ENCODE results near the gene NUF2.
"Not testable (repeated sequence)": the region's sequence is repeated elsewhere in the genome, so short reads cannot be mapped to it uniquely, and the experiment has no call there.

Gene NUF2

DNA sequence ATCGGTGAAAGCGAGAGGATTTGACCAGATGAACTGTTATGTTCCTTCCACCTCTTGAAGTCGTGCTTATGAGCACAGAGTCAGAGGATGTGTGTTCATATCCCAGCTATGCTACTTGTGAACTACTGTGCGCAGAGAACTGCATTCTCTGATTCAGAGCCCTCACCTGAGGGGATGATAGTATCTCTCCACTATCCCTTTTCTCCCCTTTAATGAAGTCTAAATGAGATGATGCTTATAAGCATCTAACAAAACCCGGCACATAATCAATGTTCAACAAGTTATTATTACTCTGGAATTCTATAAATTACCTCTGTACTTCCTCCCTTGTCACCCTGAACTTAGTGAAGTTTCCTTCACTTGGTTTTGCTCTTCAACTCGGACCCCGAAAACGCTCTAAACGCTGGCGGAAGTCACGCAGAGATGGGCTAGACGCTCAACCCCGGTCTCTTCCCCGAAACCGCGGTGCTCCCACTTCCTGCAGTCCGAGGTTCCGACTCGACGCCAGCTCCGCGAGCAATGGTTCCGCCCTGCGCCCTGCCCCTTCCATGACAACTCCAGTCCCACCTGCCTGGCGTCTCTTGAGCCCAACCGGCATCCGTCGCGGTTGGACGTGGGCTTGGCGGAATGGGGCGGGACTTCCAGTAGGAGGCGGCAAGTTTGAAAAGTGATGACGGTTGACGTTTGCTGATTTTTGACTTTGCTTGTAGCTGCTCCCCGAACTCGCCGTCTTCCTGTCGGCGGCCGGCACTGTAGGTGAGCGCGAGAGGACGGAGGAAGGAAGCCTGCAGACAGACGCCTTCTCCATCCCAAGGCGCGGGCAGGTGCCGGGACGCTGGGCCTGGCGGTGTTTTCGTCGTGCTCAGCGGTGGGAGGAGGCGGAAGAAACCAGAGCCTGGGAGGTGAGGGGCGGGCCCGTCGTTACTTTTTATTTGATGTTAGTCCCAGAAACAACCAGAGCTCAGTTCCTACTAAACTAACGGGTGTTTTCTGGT is at the start of gene NUF2:
TSS of gene NUF2 (plus strand) at position 644 of the 995 bp plus-strand sequence. CDS start 4,098 bp downstream, outside the sequence.
- Mint-ChIP-seq H3K9me3 (ENCODE audit: low read depth) (no peaks in the 10 kb centered on the region), H3K27me3 (no peaks in the 10 kb centered on the region), H3K4me1 (ENCODE audit: low read depth) (peaks cover 22% of the 10 kb centered on the region), H3K4me3 (peak within 1 kb of the TSS; percentile 95), H3K27ac (peak within 1 kb of the TSS; percentile 98), H3K36me3 (no peaks in the 10 kb centered on the region)

DNA sequence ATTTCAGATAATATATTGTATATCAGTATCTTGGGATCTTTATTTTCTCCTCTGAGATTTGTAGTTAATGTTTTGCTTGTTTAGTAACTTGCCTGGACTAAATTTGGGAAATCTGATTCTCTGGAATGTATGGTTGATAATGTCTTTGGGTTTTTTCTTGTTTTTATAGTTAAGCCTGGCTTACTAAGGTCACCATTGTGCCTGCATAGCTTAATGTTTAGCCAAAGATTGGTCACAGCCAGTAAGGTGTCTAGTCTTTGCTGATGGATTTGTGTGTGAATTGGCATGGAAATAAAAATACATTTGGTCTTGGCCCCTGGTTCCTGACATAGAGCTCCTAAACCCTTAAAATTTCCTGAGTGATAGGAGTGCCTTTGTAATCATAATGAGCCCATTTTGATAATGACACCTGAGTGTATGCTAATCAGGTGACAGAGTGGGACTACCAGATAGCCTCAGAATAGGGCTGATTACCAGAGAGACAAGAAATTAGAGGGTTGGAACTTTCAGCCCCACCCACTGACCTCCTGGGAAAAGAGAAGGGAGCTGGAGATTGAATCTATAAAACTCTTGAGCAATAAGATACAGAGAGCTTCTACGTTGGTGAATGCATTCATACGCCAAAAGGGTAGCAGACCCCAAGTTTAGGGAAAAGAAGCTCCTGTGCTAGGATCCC is 47.9 kb upstream of the NUF2 start:
- Mint-ChIP-seq H3K4me3 (no peak overlapping the region), H3K27me3 (no peaks in the 10 kb centered on the region), H3K27ac (no peak overlapping the region), H3K4me1 (ENCODE audit: low read depth) (no peaks in the 10 kb centered on the region), H3K9me3 (ENCODE audit: low read depth) (peaks cover 12% of the 10 kb centered on the region), H3K36me3 (peaks cover 21% of the 10 kb centered on the region)

DNA sequence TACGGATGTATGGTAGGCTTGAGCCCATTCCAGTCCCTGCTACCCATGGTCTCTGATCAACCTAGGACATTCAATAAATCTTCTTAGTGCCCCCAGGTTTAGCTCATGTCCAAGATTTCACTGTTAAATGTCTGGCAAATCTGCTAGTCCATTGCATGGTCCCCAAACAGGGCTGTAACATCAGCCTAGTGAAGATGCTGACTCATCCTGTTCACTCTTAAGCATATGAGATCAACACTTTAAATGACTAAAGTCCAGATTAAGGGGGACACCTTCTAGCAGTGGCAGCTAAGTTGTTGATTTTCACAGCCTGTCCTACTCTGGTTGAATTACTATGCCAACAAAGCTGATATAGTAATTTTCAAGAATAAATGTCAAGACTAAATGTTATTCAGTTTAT is 46.5 kb upstream of the NUF2 start:
- peaks cover 19% of the 10 kb centered on the region for H3K9me3 Mint-ChIP-seq (ENCODE audit: low read depth)
- H3K4me3 Mint-ChIP-seq: no peak overlapping the region
- H3K27me3 Mint-ChIP-seq: no peaks in the 10 kb centered on the region
- peaks cover 32% of the 10 kb centered on the region for H3K36me3 Mint-ChIP-seq
- H3K4me1 Mint-ChIP-seq (ENCODE audit: low read depth): no peaks in the 10 kb centered on the region
- H3K27ac Mint-ChIP-seq: no peak overlapping the region

DNA sequence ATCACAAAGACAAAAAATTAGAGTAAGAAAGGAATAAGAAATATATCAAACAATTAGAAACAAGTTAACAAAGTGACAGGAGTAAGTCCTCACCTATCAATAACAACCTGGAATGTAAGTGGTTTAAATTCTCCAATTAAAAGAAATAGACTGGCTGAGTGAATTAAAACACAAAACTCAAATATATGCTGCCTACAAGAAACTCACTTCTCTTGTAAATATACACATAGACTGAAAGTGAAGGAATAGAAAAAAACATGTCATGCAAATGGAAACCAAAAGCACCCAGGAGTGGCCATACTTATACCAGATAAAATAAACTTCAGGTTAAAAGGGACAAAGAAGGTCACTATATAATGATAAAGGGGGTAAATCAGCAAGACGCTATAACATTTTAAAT is 43.2 kb upstream of the NUF2 start:
- H3K9me3 Mint-ChIP-seq (ENCODE audit: low read depth): peaks cover 38% of the 10 kb centered on the region
- H3K4me3 Mint-ChIP-seq: no peak overlapping the region
- no peaks in the 10 kb centered on the region for H3K27me3 Mint-ChIP-seq
- peaks cover 52% of the 10 kb centered on the region for H3K36me3 Mint-ChIP-seq
- no peak overlapping the region for H3K27ac Mint-ChIP-seq
- no peaks in the 10 kb centered on the region for H3K4me1 Mint-ChIP-seq (ENCODE audit: low read depth)

DNA sequence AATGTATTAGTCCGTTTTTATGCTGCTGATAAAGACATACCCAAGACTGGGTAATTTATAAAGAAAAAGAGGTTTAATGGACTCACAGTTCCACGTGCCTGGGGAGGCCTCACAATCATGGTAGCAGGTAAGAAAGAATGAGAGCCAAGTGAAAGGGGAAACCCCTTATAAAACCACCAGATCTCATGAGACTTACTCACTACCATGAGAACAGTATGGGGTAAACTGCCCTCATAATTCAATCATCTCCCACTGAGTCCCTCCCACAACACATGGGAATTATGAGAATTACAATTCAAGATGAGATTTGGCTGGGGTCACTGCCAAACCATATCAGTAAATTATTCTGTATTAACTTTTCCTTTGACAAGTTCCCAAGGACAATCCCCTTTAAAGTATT is 36.9 kb upstream of the NUF2 start:
- peaks cover 22% of the 10 kb centered on the region for H3K9me3 Mint-ChIP-seq (ENCODE audit: low read depth)
- not testable (repeated sequence) for H3K27ac Mint-ChIP-seq; H3K27me3 Mint-ChIP-seq; H3K4me1 Mint-ChIP-seq (ENCODE audit: low read depth); H3K4me3 Mint-ChIP-seq
- H3K36me3 Mint-ChIP-seq: peaks cover 34% of the 10 kb centered on the region

DNA sequence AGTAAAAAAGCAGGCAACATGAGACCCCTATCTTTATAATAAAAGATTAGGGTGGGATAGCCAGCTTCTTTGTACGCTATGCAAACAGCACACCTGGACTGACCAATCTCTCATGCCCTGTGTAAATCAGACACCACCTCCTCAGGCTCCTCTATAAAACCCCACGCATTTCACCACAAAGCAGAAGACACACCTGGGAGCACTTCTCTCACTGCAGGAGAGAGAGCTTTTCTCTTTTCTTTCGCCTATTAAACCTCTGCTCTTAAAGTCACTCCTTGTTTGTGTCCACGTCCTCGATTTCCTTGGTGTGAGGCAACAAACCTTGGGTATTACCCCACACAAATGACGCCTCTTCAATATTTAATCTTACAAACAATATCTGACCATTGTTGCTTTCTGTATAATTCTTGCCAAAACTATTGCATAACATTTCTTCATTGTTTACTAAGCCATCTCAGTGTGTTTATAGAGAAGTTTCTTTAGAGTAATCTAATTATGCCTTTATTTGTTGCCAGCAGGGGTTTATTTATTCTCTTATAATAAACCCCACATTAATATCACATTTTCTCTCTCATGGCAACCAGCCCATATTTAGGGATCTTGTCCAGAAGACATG is 31.6 kb upstream of the NUF2 start:
- H3K4me1 Mint-ChIP-seq (ENCODE audit: low read depth): peaks cover 5% of the 10 kb centered on the region
- H3K36me3 Mint-ChIP-seq: peaks cover 33% of the 10 kb centered on the region
- H3K27me3 Mint-ChIP-seq: no peaks in the 10 kb centered on the region
- no peaks in the 10 kb centered on the region for H3K9me3 Mint-ChIP-seq (ENCODE audit: low read depth)
- no peak overlapping the region for H3K4me3 Mint-ChIP-seq
- no peak overlapping the region for H3K27ac Mint-ChIP-seq

DNA sequence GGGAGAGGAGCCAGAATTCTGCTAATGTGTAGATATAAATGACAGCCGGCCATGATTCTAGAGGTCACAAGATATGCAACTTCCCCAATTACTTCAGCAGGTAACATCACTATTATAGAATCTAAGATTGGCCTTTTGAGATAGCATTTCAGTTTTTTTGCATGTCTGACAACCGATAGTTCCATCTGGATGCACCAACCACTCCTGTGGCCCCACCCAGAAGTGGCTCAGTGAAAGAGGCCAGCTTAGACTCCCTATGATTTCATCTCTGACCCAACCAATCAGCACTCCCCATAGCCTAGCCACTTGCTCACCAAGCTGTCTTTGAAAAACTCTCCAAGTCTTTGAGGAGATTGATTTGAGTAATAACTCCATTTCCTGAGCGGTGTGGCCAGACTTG is 30.3 kb upstream of the NUF2 start:
- no peak overlapping the region for H3K27ac Mint-ChIP-seq
- no peaks in the 10 kb centered on the region for H3K9me3 Mint-ChIP-seq (ENCODE audit: low read depth)
- H3K36me3 Mint-ChIP-seq: peaks cover 38% of the 10 kb centered on the region
- no peaks in the 10 kb centered on the region for H3K27me3 Mint-ChIP-seq
- H3K4me3 Mint-ChIP-seq: no peak overlapping the region
- peaks cover 5% of the 10 kb centered on the region for H3K4me1 Mint-ChIP-seq (ENCODE audit: low read depth)

DNA sequence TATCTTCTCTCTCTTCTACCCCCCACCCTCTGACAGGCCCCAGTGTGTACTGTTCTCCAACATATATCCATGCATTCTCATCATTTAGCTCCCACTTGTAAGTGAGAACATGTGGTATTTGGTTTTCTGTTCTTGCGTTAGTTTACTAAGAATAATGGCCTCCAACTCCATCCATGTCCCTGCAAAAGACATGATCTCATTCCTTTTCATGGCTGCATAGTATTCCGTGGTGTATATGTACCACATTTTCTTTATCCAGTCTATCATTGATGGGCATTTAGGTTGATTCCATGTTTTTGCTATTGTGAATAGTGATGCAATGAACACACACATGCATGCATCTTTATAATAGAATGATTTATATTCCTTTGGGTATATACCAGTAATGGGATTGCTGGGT is 29.6 kb upstream of the NUF2 start:
- not testable (repeated sequence) for H3K4me1 Mint-ChIP-seq (ENCODE audit: low read depth); H3K9me3 Mint-ChIP-seq (ENCODE audit: low read depth); H3K4me3 Mint-ChIP-seq; H3K27me3 Mint-ChIP-seq; H3K27ac Mint-ChIP-seq
- H3K36me3 Mint-ChIP-seq: peaks cover 41% of the 10 kb centered on the region

DNA sequence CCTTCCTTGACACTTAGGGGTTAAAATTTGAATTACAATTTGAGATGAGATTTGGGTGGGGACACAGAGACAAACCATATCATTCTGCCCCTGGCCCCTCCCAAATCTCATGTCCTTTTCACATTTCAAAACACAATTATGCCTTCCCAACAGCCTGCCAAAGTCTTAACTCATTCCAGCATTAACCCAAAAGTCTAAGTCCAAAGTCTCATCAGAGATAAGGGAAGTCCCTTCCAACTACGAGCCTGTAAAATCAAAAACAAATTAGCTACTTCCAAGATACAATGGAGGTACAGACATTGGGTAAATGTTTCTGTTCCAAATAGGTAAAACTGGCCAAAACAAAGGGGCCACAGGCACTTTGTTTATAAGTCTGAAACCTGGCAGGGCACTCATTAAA is 28.3 kb upstream of the NUF2 start:
- not testable (repeated sequence) for H3K27me3 Mint-ChIP-seq
- H3K36me3 Mint-ChIP-seq: peaks cover 42% of the 10 kb centered on the region

DNA sequence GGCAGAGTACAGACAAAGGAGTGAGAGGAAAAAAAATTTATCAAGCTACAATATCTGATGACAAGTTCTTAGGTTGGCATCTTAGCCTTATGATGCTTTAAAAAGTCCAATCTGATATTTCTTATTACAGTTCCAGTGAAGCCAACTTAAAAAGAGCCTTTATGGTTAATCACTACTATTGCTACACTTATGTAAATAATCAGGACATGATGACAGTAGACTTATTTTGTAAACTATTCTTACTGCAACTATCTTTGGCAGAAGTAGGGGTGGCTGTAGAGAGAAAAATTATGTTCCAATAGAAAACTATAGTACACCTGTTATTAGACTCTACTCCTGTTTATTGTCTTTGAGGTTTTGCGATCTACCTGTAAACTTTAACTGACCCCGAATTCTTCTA is 25.8 kb upstream of the NUF2 start:
- Mint-ChIP-seq H3K27ac (no peak overlapping the region), H3K27me3 (no peaks in the 10 kb centered on the region), H3K4me1 (ENCODE audit: low read depth) (no peaks in the 10 kb centered on the region), H3K4me3 (no peak overlapping the region), H3K9me3 (ENCODE audit: low read depth) (no peaks in the 10 kb centered on the region), H3K36me3 (peaks cover 50% of the 10 kb centered on the region)

More for the DNA sequence above, 28.3 kb upstream of the NUF2 start:
- not testable (repeated sequence) for H3K4me1 Mint-ChIP-seq (ENCODE audit: low read depth); H3K9me3 Mint-ChIP-seq (ENCODE audit: low read depth); H3K27ac Mint-ChIP-seq; H3K4me3 Mint-ChIP-seq

DNA sequence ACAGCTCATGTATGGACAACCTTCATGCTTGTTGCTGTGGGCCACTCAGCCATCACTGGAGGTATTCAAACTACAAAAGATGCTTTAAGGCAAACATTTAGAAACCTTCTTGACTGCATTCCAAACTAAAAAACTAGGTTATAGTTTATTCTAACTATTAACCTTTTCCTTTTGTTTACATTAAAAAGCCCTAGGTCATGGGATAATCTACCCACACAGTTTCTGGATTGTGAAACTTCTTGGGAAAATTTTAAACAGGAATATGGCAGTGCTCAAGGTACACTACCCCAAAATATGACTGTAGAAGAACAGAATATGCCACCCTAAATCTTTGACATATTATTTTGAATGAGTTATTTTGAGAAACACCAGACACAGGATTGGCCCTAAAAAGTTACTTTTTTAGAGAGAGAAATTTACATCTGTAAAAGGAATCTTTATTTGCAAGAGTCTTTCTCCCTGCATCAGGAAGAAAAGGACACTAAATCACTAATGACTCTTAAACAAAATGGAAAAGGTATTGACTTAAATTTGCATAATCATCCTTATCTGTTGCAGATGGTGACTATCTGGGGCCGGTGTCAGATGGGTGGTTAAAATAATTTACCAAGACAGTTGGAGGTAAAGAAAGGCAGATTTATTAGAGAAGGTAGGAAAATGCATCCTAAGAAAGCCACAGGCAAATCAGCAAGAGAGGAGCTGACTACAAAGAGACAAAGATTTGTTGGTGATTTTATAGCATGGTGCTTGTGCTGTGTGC is 25.1 kb upstream of the NUF2 start:
- no peak overlapping the region for H3K4me3 Mint-ChIP-seq
- H3K9me3 Mint-ChIP-seq (ENCODE audit: low read depth): no peaks in the 10 kb centered on the region
- H3K27ac Mint-ChIP-seq: no peak overlapping the region
- no peaks in the 10 kb centered on the region for H3K4me1 Mint-ChIP-seq (ENCODE audit: low read depth)
- H3K36me3 Mint-ChIP-seq: peaks cover 49% of the 10 kb centered on the region
- H3K27me3 Mint-ChIP-seq: no peaks in the 10 kb centered on the region

DNA sequence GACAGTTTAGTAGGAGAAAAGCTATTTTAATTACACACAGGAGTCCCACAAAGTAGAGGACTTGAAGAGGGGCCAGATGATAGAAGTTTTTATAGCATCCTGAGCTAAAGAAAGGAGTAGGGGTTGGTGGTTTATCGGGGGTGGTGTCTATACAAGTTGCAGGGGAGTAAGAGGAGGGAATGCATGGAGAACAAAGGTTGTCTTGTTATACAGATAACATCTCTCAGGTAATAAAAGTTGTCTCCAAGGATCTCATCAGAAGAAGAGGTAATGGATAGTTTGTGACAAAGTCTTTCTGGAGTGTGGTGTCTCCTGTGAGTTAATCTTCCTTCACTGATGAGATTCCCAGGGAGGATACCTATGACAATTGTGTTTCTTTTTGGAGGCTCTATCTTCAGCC is 23.4 kb upstream of the NUF2 start:
- Mint-ChIP-seq H3K9me3 (ENCODE audit: low read depth) (no peaks in the 10 kb centered on the region), H3K4me3 (no peak overlapping the region), H3K4me1 (ENCODE audit: low read depth) (no peaks in the 10 kb centered on the region), H3K27me3 (no peaks in the 10 kb centered on the region), H3K27ac (no peak overlapping the region), H3K36me3 (peaks cover 46% of the 10 kb centered on the region)

DNA sequence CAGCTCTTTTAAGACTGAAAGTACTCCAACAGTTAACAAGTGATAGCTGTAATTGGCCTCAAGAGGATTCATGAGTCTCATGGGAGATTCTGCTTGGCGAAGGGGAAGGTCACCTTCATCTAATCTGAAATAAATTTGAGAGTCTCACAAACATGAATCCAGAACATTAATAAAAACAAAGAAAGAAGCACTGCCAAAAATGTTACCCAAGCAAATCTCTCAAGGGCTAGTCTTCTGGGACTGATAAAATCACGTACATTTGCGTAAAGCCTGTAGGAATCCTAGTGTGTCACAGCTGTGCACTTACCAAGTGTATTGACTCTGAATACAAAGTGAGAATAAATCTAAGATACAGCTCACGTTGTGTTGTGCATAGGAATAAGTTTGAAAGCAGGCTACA is 21.2 kb upstream of the NUF2 start:
- Mint-ChIP-seq H3K27ac (no peak overlapping the region), H3K9me3 (ENCODE audit: low read depth) (no peaks in the 10 kb centered on the region), H3K36me3 (peaks cover 46% of the 10 kb centered on the region), H3K4me1 (ENCODE audit: low read depth) (no peaks in the 10 kb centered on the region), H3K27me3 (no peaks in the 10 kb centered on the region), H3K4me3 (no peak overlapping the region)

DNA sequence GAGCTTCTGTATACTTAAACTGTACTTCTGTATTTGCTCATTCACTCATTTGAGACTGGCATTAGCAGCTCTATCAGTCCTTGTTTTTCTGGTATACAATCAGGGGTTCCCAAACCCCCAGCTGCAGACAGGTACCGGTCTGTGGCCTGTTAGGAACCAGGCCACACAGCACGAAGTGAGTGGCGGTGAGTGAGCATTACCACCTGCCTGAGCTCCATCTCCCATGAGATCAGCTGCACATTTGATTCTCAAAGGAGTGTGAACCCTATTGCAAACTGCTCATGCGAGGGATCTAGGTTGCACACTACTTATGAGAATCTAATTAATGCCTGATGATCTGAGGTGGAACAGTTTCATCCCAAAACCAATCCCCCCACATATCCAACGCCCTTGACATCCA is 18.2 kb upstream of the NUF2 start:
- Mint-ChIP-seq H3K4me1 (ENCODE audit: low read depth) (no peaks in the 10 kb centered on the region), H3K9me3 (ENCODE audit: low read depth) (no peaks in the 10 kb centered on the region), H3K4me3 (no peak overlapping the region), H3K36me3 (peaks cover 38% of the 10 kb centered on the region), H3K27me3 (no peaks in the 10 kb centered on the region), H3K27ac (no peak overlapping the region)

Data from activated naive CD8-positive, alpha-beta T cell (primary cell).